GM15510 (cell line): ENCODE data around the gene GABRR1.

Experiments used
- POLR2A ChIP-seq: IDR thresholded peaks from 3 replicates; pipeline ENCODE4 v1.6.1; 2011; ENCODE audit warnings: borderline replicate concordance; ENCODE audit not compliant: insufficient read length; ENCODE audit errors: extremely low read depth

The GABRR1 gene

DNA sequence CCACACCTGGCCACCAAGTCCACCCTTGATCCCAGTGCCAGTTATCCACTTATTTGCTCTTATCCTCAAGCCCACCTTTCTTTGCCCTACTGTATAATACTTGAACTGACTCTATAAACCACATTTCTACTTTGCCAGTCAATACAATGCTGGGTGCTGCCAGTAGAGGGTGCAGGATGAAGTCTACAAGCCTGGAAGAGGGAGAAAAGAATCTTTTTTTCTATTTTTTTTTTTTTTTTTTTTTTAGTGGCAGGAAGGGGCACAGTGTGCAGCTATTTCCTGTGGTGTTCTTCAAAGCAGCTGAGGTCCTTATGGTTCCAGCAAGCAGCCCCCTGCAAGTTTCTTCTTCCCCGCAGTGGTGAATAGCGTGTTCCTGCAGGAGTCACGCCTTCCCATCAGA lies 22.2 kb upstream of the GABRR1 start:
- no peak for TF ChIP-seq POLR2A

DNA sequence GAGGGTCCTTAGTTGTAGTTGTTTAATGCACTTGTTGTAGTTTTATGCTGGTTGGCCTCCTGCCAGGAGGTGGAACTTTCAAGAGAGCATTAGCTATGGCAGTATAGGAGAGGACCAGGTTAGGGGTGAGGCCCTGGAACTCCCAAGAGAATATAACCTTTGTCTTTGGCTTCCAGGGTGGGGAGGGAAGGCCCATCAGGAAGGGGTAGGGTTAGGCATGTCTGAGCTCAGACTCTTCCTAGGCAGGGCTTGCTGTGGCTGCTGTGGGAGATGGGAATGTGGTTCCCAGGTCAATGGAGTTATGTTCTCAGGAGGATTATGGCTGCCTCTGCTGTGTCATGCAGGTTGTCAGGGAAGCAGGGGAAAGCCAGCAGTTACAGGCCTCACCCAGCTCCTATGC lies 20.0 kb upstream of the GABRR1 start:
- no peak for TF ChIP-seq POLR2A

DNA sequence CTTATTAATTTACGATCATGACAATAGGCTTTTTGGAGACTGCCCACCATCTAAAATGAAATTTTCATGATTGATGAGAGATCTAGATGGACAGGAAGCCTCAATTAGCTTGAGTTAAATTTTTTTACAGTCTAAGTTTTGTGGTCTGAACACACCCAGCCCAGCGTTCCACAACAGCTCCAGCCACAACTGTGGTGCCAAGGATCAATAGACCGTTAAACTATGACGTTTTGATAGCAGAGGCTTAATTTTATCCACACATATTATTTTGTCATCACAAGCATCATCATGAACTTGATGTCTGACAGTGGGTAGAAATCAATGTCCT lies 5.5 kb upstream of the GABRR1 start:
- TF ChIP-seq POLR2A: no peak

DNA sequence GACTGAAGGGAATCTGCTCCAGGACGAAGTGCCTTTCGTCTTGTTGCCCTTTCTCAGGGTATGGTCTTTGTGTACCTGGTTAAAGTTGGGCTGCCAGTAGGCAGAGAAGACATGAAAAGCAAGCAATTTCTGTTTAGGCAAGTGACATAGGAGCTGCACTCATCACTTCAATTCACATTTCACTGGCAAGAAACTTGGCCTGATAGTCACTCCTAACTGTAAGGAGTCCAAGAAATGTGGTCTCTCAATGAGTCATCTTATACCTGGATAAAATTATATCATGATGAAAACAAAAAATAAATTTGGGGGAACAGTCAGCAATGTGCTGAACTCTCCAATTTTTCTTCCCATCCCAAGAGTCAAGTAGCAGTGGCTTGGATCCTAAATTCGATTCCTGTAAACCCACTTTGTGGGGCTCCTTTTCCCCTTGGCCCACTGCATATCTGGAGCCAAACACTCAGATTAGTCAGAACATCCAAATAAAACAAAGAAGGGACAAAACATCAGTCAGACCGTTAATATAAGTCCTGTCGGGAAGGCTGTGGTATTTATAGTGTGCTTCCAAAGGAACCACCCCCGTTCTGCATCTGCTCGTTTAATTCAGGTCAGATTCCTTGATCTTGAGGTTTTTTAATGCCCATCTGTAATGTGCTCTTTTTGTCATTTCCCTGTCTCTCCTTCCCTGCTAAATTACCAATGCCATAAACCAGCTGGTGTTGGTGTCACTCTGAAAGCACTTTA lies 5.0 kb upstream of the GABRR1 start:
- no peak for TF ChIP-seq POLR2A

DNA sequence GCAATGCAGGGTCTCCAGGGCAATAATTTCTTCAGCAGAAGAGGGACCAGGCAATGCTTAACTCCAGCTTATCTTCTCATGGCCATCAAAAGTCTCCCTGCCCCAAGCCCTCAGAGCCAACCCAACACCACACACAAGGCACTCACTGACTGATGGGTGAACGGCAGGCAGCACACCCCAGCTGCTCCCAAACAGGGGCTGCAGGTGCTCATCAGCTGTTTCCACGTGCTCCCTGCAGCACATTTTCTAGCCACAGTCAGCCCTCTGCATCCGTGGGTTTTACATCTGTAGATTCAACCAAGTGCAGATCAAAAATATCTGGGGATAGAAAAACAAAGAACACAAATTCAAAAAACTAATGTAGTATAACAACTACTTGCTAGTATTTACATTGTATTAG lies 4.0 kb upstream of the GABRR1 start:
- TF ChIP-seq POLR2A: no peak

DNA sequence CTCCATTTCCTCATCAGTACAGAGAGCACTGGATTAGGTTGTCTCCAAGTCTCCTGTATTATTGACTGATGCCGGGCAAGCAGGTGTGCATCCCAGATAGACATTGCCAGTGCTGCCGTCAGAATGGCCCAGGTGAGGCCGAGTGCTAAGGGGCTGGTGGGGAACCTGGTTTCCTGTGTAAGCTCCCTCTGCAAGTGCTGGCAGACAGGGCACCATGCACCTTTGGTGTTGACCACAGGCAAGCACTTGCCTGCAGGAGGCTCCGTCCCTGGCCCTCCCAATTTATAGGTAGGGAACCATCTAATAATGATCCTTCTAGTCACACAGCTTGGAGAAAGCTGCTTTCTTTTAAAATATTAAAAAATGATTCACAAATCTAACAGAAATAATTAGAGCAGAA lies 747 bp downstream of the GABRR1 start:
- TF ChIP-seq POLR2A: no peak

DNA sequence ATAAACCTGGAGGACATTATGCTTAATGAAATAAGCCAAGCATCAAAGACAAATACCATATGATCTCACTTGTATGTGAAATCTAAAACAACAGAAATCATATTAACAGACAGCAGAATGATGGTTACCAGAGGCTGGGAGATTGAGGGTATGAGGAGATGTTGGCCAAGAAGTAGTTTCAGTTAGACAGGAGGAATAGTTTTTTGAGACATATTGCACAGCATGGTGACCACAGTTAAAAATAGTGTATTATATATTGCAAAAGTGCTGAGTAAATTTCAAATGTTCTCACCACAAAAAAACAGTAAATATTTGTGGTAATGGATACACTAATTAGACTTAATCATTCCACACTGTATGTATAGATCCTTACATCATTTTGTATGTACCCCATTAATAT lies 1.8 kb downstream of the GABRR1 start:
- no peak for TF ChIP-seq POLR2A

DNA sequence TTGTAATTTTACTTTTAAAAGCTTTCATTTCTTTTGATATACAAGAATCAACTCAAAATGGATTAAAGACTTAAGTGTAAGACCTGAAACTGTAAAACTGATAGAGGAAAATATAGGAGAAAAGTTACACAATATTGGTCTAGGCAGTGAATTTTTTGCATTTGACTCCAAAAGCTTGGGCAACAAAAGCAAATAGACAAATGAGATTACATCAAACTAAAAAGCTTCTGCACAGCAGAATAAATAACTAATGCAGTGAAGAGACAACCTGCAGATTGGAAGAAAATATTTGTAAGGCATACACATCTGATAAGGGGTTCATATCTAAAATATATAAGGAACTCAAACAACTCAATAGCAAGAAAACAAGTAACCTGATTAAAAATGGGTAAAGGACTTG lies 3.0 kb downstream of the GABRR1 start:
- no peak for TF ChIP-seq POLR2A

DNA sequence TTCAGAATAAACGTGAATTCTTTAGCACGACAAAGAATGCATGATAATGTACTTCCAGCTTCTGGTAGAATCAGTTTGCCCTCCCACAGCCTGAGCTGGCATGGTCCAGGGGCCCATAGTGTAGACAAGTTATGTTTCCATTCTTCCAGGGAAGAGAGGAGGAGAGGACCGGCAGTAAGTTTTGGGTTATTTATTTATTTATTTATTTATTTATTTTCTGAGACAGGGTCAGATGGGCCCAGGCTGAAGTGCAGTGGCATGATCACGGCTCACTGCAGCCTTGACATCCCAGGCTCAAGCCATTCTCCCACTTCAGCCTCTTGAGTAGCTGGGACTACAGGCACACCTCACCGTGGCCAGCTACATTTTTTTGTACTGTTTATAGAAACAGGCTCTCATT lies 4.7 kb downstream of the GABRR1 start:
- no peak for TF ChIP-seq POLR2A

DNA sequence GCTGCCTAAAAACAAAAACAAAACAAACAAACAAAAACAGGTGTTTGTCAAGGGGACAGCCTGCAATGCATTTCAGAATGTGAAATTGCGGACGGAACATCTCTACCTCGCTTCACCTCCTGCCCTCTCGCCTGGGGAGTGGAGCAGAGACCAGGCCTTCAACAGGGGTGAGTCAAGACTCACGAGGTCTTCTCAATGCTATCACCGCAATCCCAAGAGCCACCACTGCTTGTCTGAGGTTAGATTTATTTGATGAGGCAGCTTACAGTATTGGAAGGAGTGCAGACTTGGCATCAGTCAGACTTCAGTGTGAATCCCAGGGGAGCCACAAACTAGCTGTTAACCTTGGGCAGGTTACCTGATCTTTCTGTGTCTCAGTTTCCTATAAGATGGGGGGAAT lies 7.7 kb downstream of the GABRR1 start:
- no peak for TF ChIP-seq POLR2A

DNA sequence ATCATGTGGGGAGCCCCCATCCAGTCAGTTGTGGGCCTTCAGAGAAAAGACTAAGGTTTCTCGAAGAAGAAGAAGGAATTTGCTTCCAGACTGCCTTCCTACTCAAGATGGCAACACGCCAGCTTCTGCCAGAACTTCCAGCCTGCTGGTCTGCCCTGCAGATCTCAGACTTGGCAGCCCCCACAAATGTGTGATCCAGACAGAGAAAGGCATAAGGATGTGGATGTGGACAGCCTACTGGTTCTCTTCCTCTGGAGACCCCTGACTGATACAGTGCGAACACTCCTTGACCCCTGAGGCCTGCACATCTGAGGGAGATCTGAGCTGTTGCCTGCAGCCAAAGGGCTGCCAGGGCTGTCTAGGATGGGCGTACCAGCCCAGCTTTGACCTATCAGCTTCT lies 8.6 kb downstream of the GABRR1 start:
- TF ChIP-seq POLR2A: no peak

DNA sequence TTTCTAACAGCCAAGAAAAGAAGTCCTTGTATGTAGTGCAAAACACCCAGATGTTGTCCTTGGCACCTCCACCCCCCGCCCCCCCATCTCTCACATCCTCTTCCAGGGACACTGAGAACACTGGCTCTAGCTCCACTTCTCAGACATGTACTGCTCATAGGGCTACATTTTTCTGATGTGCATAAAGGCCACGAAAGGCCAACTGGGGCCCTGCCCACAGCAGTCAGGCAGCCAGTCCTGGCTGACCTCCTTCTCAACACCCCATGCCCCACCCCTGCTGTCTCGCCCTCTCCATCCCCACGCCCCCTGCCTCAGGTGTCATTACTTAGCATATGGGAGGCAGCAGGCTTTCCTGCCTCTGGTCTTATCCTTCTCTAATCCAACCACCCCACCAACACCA lies 11.3 kb downstream of the GABRR1 start:
- no peak for TF ChIP-seq POLR2A

DNA sequence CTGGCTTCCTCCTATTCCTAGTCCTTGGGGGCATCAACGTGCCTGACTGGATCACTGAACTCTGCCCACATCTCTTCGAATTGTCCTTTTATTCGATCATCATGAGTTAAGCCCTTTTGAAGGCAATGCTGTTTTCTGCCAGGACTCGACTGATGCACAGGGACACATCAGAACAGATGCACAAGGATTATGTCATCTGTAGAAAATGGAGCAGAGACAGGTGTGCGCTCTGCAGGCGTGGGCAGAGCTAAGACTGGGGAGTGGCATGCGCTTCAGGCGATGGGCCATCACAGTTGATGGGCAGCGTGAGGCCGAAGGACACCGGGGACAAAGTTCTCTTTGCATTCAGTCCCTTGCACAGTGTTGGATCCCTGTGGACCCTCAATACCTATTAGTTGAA lies 13.1 kb downstream of the GABRR1 start:
- TF ChIP-seq POLR2A: no peak

DNA sequence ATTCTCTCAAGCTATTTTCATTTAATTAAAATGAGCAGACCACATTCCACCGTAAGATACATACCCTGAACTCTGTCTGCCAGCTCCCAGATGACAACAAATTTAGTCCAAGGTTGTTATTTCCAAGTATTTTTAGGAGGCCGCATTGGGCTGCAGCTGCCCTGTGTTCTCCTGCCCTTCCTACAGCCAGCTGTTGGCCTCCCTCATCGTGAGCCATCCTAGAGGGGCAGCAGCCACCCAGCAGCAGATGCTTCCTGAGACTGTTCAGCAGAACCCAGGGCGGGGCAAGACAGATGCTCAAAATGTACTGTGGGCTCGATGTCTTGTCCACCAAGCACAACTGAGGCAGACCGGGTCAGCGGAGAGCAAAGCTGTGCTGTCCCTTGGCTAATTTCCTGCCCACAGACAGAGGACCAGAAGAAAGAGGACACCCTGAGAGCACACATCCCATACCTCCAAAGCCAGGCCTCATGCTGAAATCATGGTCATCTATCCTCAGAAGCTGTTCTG lies 16.4 kb downstream of the GABRR1 start:
- no peak for TF ChIP-seq POLR2A

DNA sequence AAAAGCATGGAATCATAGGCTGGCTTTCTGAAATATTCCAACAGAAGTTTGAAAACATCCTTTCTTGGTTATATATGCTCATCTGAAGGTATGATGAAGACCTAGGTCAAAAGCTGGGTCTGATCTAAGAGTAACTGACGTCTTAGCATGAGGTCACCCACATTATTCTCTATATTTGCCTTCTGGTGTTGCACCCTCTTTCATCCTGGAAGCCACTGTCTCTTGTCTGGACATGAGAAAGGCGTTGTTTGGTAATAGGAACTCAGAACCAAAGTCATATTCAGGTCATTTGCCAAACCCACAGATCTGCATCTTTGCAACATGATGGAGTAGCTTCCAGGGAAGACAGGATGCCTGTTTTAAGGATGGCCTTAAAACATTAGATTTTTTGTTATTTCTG lies 17.6 kb downstream of the GABRR1 start:
- TF ChIP-seq POLR2A: no peak

DNA sequence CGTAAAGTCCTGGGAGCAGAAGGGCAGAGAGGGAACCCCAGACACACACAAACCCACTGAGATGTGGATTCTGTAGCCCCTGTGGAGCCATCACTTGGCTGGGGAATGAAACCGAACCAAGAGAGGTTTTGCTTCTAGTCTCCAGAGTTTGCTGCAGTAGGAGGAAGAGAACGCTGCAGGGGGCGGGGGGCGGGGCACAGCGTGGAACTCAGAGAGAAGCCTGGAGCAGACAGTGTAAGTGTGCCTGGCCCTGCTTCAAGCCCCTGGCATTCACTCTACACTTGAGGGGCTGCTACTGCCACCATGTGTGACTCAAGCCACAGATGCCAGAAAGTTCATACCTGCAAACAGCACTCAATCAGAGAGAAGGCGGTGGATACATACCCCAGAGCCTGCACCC lies 18.9 kb downstream of the GABRR1 start:
- TF ChIP-seq POLR2A: no peak

DNA sequence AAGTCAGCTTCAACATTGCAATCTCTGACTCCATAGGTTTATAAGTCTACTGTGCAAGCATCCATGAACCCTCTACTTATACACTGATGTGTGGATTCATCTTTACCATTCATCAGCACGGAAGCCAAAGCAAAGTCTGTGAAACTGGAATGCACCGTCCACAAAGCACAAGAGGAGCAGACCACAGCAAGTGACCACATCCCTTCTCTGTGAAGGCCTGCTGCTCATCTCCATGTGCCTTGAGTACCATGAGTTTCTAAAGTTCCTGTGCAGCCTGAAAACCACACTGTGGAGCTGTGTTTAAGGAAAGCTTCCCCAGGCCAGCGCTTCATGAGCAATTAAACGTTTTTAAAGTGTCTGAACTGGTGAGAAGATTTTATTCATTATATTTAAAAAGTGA lies 20.0 kb downstream of the GABRR1 start:
- TF ChIP-seq POLR2A: no peak
